HG02798 (cell line): Measurements from ENCODE around the gene PDE4A.
"Not testable (repeated sequence)": the region's sequence is repeated elsewhere in the genome, so short reads cannot be mapped to it uniquely, and the experiment has no call there.

Experiments used
- ATAC-seq: cut with Tn5 transposase; IDR thresholded peaks from one replicate; pipeline ENCODE4 v1.9.1; 2021; ENCODE audit warnings: mild to moderate bottlenecking; ENCODE audit not compliant: unreplicated experiment, poor library complexity

Gene PDE4A

GRCh38 chr19:10420444-10421239 lies at the start of gene PDE4A:
PDE4A (plus strand) TSS chr19:10420538; CDS start chr19:10420765, 227 bp downstream.
- ATAC-seq, result no peak

GRCh38 chr19:10372690-10373089 lies 47.6 kb upstream of the PDE4A start:
- ATAC-seq, result no peak

GRCh38 chr19:10374931-10375330 lies 45.4 kb upstream of the PDE4A start:
- ATAC-seq, result no peak

GRCh38 chr19:10377140-10377640 lies 43.1 kb upstream of the PDE4A start:
- not testable (repeated sequence) for ATAC-seq

- ATAC-seq, result no peak
Measured at GRCh38 chr19:10378124-10378523, 42.2 kb upstream of the PDE4A start.

- no peak for ATAC-seq
Measured at GRCh38 chr19:10379880-10380312, 40.4 kb upstream of the PDE4A start.

- ATAC-seq, result peak; percentile 96
Measured at GRCh38 chr19:10380313-10381102, 39.8 kb upstream of the PDE4A start, which contains the start of gene TYK2. TYK2 (minus strand) TSS chr19:10380572; CDS start chr19:10378406, 2,166 bp downstream.

GRCh38 chr19:10383223-10383499 lies 37.2 kb upstream of the PDE4A start:
- not testable (repeated sequence) for ATAC-seq

- ATAC-seq, result no peak
Measured at GRCh38 chr19:10384580-10384979, 35.8 kb upstream of the PDE4A start.

- ATAC-seq, result no peak
Measured at GRCh38 chr19:10388957-10389356, 31.4 kb upstream of the PDE4A start.

GRCh38 chr19:10389863-10390262 lies 30.5 kb upstream of the PDE4A start:
- ATAC-seq, result no peak

- ATAC-seq, result no peak
Measured at GRCh38 chr19:10390652-10391286, 29.6 kb upstream of the PDE4A start.

- no peak for ATAC-seq
Measured at GRCh38 chr19:10392120-10392519, 28.2 kb upstream of the PDE4A start.

- ATAC-seq, result no peak
Measured at GRCh38 chr19:10393137-10393536, 27.2 kb upstream of the PDE4A start.

GRCh38 chr19:10395003-10395402 lies 25.3 kb upstream of the PDE4A start:
- ATAC-seq, result no peak

GRCh38 chr19:10395436-10395835 lies 24.9 kb upstream of the PDE4A start:
- no peak for ATAC-seq

- ATAC-seq, result no peak
Measured at GRCh38 chr19:10395917-10396316, 24.4 kb upstream of the PDE4A start.

GRCh38 chr19:10398819-10399218 lies 21.5 kb upstream of the PDE4A start:
- ATAC-seq, result no peak

GRCh38 chr19:10399340-10399739 lies 21.0 kb upstream of the PDE4A start:
- ATAC-seq, result not testable (repeated sequence)

- ATAC-seq, result no peak
Measured at GRCh38 chr19:10399878-10400277, 20.5 kb upstream of the PDE4A start.
